Kidney tubule cell (primary cell): ENCODE results near the gene PRKCB.
"Not testable (repeated sequence)": the region's sequence is repeated elsewhere in the genome, so short reads cannot be mapped to it uniquely, and the experiment has no call there.

Experiments
- DNase-seq: peaks from one replicate; pipeline ENCODE4 v3.0.0-alpha.2; 2018; ENCODE audit warnings: low spot score

Gene PRKCB

DNA sequence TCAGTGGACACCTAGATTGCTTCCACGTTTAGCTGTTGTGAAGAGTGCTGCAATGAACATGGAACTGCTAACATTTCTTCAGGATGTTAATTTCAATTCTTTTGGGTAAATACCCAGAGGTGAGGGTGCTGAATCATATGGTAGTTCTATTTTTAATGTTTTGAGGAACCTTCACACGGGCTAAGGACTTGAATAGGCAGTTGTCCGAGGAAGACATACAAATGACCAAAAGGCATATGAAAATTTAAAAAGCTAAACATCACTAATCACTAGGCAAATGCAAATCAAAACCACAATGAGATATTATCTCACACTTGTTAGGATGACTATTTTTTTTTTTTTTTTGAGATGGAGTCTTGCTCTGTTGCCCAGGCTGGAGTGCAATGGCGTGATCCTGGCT lies 173.3 kb downstream of the PRKCB start:
- DNase-seq, result no peak

DNA sequence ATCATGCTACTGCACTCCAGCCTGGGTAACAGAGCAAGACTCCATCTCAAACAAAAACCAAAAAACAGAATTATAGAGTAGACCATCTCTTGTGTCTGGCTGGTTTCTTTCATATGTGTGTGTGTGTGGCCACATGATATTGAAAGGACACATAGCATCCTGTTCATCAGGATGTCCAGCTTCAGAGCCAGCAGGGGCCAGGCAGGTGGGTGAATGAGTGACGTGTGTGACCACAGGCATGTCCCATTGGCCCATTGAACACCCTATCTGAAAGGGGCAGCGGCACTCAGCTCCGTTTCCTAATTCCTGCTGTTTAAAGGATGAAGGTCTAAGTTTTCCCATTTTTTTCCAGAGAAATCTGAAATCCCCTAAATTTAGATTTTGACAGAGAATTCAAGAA lies 174.2 kb downstream of the PRKCB start:
- DNase-seq, result no peak

DNA sequence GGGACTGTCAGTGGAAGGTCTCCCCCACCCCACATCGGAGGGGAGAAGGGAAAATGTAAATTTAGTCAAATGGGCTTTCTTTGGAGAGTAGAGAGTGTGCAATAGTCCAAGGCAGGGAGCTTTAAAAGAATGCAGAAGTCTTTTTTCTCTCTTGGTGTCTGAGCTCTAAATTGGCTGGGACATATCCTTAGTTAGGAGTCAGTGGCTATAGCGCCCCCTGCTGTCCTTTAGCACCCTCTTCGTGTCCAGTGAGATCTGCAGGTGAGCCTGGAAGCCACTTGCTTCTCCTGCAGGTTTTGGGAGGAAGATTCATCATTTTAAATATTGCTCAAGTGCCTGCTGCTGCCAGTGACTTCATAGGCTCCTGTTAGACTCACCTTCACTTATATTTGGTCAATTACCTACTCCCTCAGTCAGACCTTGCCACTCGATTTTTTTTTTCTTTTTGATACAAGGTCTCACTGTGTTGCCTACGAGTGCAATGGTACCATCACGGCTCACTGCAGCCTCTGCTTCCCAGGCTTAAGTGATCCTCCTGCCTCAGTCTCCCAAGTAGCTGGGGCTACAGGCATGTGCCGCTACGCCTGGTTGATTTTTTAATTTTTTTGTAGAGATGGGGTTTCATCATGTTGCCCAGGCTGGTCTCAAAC lies 174.8 kb downstream of the PRKCB start:
- DNase-seq, result peak; percentile 71

DNA sequence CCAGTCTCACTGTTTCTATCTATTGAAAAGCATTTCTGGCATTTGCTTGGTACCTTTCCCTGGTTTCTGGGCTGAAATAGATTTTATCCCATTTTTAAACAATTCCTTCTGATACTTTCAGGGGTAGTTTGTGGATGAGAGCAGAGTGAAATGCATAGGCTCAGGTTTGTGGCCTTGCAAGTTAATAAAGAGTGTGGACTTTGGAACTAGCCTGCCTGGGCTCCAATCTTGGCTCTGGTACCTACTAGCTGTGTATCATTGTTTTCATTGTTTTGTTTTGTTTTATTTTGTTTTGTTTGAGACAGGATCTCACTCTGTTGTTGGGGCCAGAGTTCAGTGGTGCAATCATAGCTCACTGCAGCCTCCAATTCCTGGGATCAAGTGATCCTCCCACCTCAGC lies 175.5 kb downstream of the PRKCB start:
- no peak for DNase-seq

DNA sequence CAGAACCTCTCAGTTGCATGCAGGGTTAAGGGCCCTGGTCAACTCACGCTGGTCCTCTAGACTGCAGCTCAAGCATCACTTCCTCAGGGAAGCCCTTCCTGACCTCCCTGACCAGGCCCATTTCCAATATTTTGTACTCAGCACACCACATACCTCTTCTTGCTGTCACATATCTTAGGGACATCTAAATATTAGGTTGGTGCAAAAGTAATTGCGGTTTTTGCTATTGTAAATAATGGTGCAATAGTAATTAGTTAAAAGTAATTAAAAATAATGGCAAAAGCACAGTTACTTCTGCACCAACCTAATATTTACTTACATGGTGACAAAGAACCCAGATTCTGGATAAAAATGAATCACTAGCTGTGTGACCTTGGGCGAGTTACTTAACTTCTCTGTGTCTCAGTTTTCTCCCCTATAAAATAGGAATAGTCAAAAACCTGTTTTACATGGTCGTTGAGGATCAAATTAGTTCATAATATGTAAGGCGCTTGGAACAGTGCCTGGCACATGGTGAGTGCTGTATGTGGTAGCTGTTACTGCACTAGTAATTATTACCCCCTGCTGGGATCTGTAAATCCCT lies 177.4 kb downstream of the PRKCB start:
- DNase-seq, result no peak

DNA sequence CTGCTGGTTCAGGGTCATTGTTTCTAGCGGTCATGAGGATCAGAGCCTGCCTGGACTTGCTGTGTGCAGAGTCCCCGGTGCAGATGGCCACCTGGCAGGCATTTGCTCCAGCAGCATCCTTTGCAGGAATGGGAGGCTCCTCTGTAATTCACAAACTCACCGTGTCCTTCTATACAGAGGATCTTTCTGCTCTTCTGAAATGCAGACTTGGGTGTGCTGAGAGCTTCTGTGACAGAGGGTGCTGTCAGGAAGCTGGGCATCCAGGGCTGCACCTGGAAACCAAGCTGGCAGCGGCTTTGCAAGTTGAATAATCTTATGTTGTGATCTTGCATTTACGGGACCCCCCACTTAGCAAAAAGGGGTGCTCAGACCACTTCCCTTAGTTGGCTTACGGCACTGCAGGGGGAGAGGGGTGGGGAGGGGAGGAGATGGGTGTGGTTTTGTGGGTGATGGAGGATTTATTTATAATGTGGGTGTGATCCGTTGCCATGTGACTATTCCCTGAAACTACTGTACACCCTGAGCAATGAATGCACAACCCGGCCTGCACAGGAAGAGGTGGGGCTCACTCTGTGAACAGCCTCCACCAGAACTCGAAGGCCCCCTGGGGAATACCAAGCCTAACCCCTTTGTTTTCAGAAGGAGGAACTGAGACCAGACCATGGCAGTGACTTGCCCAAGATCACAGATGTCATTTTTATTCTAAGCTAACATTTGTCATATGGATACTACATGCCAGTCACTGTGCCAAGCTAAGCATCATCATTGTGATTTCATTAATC lies 178.3 kb downstream of the PRKCB start:
- no peak for DNase-seq

DNA sequence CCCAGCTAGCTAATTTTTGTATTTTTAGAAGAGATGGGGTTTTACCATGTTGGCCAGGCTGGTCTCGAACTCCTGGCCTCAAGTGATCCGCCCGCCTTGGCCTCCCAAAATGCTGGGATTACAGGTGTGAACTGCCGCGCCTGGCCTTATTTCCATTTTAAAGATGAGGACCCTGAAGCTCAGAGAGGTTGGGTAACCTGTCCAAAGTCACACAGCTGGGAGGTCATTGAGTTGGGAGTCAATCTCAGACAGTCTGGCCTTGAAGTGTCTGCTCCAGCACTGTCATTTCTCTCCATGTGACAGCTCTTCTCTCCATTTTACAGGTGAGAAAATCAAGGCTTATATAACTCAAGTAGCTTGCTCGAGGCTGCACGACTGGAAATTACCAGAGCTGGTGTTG lies 179.2 kb downstream of the PRKCB start:
- not testable (repeated sequence) for DNase-seq

DNA sequence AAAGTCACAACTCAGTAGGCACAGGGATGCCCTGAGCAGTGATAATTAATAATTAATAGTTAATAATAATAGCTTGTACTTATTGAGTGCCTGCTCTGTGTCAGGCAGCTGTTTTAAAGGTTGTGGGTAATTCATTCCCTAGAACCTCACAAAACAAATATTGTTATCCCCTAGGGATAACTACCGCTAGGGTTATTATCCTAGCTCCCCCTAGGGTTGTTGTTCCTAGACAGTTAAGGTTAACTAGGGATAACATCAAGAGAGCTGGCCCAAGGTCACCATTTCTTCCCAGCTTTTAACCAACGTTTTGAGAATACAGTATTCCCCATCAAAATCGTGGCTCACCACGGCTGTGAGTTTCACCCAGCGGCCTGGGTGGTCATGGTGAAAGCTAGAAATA lies 180.1 kb downstream of the PRKCB start:
- DNase-seq, result no peak

DNA sequence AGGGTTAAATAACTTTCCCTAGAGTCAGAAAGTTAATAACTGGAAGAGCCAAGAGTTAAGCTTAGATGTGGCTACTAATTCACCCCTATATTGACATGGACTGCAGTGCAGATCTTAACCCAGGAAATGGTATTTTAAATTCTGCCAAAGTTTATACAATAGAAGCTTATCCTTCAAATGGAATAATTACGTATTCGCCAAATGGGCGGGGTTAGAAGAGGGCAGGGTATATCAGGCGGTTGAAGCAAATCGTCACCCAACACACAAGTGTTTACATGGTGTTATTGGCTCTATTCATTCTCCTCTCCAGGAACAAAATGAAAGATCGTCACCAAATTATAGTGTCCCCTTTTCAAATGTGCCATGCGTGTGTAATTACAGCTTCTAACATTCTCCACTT lies 182.7 kb downstream of the PRKCB start:
- DNase-seq, result no peak

DNA sequence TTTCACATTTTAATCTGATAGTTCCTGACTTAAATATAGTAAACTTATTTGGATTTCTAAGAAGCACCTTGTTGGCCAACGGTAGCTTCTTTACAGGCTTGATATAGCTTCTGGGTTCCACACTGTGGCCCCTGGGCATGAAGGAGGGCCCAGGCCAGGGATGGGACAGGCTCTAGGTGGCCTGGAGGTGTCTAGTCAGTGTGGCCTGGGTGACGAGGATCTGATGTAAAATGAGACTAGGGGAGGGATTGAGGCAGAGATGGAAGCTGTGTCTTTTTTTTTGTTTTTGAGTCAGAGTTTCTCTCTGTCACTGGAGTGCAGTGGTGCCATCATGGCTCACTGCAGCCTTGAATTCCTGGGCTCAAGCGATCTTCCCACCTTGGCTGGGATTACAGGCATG lies 187.0 kb downstream of the PRKCB start:
- DNase-seq, result no peak

DNA sequence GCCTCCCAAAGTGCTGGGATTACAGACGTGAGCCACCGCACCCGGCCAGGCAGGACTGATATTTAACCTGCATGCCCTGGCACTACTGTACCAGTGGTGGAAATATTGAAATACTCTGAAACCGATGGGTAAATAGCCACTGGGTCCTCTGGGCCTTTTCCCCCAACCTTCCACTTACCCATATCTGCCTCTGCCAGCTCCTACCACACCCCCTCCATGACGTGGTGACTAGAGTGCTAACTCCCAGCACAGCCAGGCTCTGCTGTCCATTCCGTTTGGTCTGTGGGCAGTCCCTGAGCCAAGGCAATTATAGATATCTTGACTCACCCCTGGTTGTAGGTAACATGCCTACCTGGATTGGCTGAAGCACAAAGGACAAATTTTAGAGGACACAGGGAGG lies 187.8 kb downstream of the PRKCB start:
- DNase-seq, result no peak

DNA sequence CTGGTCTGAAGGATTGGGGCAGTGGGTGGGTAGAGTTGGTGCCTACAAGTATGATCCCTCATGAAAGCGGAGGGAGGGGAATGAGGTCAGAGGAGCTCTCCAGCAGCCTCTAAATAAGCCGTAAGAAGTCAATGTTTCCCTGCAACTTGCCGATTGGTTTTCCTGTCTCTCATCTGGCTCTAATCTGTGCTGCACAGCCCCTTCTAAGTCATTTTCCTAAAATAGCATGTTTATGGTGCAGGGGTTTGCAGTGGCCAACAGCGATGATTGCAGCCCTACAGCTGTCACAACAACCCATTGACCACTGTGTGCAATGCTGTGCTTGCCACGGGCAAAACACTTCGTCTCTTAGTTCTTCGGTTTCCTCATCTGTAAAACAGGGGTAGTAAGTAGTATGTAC lies 189.2 kb downstream of the PRKCB start:
- DNase-seq, result no peak

DNA sequence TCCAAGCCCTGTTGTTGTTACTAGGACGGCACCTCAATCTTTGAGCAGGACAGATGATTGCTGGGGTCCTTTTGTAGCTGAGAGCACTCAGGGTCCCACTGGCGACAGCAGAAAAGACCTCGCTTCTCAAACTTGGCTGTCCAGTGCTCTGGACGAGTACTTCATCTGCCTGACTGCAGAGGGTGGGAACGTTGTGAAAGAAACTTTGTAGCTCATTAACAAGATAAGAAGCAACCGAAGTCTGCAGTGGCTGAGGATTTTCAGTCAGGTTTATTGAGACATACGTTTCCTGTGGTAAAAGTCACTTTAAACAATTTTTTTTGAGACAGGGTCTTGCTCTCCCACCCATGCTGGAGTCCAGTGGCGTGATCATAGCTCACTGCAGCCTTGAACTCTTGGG lies 191.7 kb downstream of the PRKCB start:
- DNase-seq, result no peak

DNA sequence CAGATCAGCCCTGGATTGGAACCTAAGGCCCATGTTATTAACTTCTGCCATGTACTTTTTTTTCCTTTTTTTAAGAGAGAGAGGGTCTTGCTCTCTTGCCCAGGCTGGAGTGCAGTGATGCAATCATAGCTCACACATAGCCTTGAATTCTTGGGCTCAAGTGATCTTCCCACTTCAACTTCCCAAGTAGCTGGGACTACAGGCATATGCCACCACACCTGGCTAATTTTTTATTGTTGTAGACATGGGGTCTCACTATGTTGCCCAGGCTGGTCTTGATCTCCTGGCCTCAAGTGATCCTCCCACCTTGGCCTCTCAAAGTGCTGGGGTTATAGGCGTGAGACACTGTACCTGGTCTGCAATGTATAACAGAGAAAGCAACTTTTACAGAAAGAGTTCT lies 194.1 kb downstream of the PRKCB start:
- DNase-seq, result not testable (repeated sequence)

DNA sequence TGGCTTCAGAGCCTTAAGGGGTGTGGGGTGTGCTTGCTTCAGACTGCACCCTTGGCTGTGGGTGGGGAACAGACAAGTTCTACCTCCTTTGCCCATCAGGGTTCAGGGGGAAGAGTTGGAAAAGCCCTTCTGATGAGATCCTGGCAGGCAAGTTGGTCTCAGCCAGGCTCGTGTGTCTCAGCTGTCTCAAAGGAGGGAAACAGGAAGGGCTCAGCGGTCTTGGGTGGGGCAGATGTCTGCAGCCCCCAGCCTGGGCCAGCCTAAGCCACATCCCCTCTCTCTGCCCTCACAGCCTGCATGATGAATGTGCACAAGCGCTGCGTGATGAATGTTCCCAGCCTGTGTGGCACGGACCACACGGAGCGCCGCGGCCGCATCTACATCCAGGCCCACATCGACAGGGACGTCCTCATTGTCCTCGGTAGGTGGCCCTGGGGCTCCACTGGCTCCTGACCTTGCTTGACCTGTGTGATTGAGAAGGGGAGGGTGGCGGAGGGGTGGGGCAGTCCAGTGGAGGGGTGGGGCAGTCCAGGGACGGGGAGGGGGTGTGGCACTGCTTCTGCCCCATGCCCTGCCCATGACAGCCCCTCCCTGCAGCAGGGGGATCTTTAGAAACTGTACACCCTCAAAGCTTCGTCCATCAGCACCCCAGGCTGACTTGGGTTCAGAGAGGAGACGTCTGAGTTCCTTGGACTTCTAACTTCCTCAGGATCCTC lies 199.5 kb downstream of the PRKCB start:
- DNase-seq, result no peak

DNA sequence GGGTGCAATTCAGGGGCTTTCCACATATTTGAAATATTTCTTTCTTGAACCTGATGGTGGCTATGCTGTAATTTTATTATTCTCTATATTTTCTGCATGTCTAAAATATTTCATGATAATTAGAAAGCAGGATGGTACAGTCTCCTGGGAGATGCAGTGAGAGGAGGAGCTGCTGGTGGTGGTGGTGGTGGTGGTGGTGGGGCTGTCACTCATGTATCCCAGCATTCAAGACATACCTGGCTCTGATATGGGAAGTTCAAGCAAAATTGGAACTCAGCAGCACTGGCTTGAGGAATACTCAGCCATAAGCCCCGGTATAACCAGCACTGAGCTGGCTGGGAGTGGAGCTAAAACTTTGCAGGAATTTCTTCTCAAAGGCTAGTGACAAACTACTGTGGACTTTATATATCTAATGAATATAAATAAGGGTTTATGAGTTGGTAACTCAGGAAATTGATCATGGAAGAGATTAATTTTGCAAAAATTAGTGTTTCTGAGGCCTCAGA lies 200.3 kb downstream of the PRKCB start:
- DNase-seq, result no peak

DNA sequence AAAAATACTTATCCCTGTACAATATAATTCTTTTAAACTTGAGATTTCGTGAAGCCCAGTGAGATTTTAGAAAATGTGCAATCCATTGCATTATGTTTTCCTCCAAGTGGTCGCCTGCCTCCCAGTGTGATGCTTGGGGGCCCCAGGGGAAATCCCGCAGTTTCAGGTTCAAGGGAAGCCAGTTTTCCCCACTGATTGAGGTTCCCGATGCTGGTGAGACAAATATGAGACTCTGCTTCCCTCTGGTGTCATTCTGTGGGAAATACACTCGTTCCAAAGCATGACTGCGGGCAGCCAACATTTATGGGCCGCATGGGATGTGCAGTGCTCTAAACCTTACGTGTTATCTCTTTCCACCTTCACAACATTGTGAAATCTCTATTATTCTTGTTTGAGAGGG lies 200.8 kb downstream of the PRKCB start:
- DNase-seq, result peak; percentile 43

DNA sequence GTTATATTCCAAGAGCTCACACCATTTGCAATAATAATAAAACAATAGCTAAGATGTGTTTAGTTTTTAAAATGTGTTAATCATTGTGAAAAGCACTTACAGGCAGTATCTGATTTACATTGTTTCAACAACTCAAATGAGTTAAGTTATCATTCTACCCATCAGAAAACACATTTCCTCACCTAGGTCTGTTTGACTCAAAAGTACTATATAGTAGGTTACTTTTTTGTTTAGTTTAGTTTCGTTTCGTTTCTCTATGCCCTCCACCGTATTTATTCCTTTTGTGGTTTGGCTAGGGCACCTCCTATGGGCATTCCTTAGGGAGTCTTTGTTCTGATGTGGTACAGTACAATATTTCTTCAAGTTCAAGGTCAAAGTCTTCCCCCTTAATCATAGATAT lies 201.6 kb downstream of the PRKCB start:
- DNase-seq, result no peak

DNA sequence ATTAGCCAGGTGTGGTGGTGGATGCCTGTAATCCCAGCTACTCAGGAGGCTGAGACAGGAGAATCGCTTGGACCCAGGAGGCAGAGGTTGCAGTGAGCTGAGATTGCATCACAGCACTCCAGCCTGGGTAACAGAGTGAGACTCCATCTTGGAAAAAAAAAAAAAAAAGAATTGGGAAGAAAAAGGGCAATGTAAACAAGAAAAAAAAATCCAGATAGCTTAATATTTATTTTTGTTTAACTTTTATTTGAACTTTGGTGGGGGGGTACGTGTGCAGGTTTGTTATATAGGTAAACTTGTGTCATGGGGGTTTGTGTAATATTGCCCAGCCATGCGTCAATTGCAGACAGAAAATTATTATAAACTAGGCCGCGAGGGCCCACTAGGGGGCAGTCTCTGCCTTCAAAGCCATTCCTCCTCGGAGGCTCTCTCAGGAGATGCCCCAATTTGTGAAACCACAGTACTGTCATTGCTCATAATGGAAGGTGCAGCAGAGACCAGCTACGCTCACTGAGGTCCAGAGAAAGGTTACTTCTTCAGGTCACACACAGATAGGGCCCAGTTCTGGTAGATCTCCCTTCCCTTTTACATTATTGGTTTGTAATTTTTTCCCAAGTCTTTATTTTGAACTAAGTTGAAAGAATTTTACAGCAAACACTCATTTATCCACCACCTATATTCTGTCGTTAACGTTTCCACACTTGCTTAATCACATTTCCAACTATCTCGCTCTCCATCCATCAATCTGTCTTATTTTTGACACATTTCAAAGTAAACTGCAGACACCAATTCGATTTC lies 206.2 kb downstream of the PRKCB start:
- peak; percentile 63 for DNase-seq

DNA sequence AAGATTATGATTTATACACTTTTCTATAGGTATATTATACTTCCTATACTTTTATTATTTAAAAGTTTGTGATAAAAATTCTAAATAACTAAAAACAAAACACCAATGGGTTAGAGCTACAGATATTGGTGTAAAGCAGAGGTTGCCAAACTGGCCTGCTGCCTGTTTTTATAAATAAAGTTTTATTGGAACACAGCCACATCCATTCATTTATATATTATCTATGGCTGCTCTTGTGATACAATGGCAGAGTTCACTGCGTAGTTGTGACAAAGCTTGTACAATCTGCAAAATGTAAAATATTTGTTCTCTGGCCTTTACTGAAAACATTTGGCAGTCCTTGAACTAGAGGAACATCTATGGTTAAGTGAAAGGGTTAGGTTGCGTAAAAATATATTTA lies 208.7 kb downstream of the PRKCB start:
- DNase-seq, result no peak

DNA sequence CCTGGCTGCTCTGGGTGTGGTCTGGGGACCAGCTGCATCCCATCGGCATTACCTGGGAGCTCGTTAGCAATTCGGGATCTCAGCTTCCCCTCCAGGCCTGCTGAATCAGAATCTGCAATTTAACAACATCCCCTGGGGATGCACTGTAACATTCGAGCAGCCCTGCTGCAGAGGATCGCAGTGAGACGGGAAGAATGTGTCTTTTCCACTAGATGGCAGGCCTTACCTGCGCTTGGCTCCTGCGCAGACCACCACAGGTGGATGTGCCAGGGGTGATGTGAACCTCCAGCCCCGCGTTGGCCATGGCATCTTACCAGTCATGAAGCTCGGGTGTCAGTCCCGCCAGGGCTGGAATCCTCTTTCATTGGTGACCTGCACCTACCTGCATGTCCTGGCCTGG lies 209.9 kb downstream of the PRKCB start:
- no peak for DNase-seq

DNA sequence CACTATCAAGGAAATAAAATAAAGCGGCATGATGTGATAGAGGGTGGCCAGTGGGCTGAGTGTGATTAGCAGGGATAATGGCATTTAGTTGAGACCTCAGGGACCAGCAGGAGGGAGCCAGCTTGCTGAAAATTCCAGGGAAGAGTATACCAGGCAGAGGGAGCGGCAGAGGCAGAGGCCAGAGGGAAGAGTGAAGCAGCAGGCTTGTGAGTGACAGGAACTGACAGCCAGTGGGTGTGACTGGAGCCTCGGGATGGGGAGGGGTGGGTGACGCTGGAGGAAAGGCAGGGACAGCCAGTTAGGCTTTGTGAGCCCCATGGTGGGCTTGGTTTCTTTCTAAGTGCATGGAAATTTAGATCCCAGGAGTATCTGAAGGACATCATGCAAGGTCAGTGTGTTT lies 210.7 kb downstream of the PRKCB start:
- DNase-seq, result no peak
